ENCODE measurements around the gene SH3RF2. TPM values are rescaled to one million over a fixed set of nuclear protein-coding genes. Genes with fewer than 3 reads are reported as not detected.

SH3RF2 gene
- total and polyA plus RNA-seq, 9 donors = 0.30 to 6.5 (median 0.81) TPM

GRCh38 chr5:145965804-145966203 lies 29.4 kb downstream of the SH3RF2 start:
- no peaks in the 10 kb centered on the region for H3K9me3 ChIP-seq
- DNase-seq = no peak
- H3K36me3 ChIP-seq = no peaks in the 10 kb centered on the region
- WGBS, 3 donors = 23 to 33% (median 23%) methylated on average over 4 of the region's 4 CpGs
- no peaks in the 10 kb centered on the region for H3K4me1 ChIP-seq (ENCODE audit: insufficient read depth)
- no peak overlapping the region for H3K27ac ChIP-seq
- TF ChIP-seq EP300 (IDR thresholded peaks at IDR 0.05) = no peak
- TF ChIP-seq CTCF (IDR thresholded peaks at IDR 0.05) = no peak
- H3K4me3 ChIP-seq = no peak overlapping the region
- intact Hi-C loops (cut with DNase I) = no loop called here
- no peaks in the 10 kb centered on the region for H3K27me3 ChIP-seq

GRCh38 chr5:145967296-145967695 lies 30.9 kb downstream of the SH3RF2 start:
- TF ChIP-seq CTCF (IDR thresholded peaks at IDR 0.05) (no peak), EP300 (IDR thresholded peaks at IDR 0.05) (no peak), POLR2A (IDR thresholded peaks at IDR 0.05) (no peak)
- intact Hi-C loops (cut with DNase I) = no loop called here
- 81 to 88% (median 85%) methylated on average over 2 of the region's 2 CpGs for WGBS, 3 donors
- H3K27me3 ChIP-seq = no peaks in the 10 kb centered on the region
- H3K4me3 ChIP-seq = no peak overlapping the region
- H3K27ac ChIP-seq = no peak overlapping the region
- DNase-seq = no peak
- H3K4me1 ChIP-seq (ENCODE audit: insufficient read depth) = no peaks in the 10 kb centered on the region
- no peaks in the 10 kb centered on the region for H3K9me3 ChIP-seq
- no peaks in the 10 kb centered on the region for H3K36me3 ChIP-seq

- no peak overlapping the region for H3K27ac ChIP-seq
- H3K4me1 ChIP-seq (ENCODE audit: insufficient read depth) = no peaks in the 10 kb centered on the region
- H3K4me3 ChIP-seq = no peak overlapping the region
- intact Hi-C loops (cut with DNase I) = no loop called here
- 18 to 50% (median 20%) methylated on average over 4 of the region's 4 CpGs for WGBS, 3 donors
- no peaks in the 10 kb centered on the region for H3K27me3 ChIP-seq
- no peak for DNase-seq
- H3K36me3 ChIP-seq = no peaks in the 10 kb centered on the region
- no peaks in the 10 kb centered on the region for H3K9me3 ChIP-seq
- TF ChIP-seq EP300 (IDR thresholded peaks at IDR 0.05) = no peak
Measured at GRCh38 chr5:145968970-145969713, 32.8 kb downstream of the SH3RF2 start.

GRCh38 chr5:145969714-145970092 lies 33.3 kb downstream of the SH3RF2 start:
- WGBS, 3 donors = 60 to 74% (median 65%) methylated on average over 2 of the region's 2 CpGs
- intact Hi-C loops (cut with DNase I) = no loop called here

More at GRCh38 chr5:145969714-145970092, 33.3 kb downstream of the SH3RF2 start:
- Histone ChIP-seq H3K27me3 (no peaks in the 10 kb centered on the region), H3K4me1 (ENCODE audit: insufficient read depth) (no peaks in the 10 kb centered on the region), H3K27ac (no peak overlapping the region), H3K9me3 (no peaks in the 10 kb centered on the region), H3K36me3 (no peaks in the 10 kb centered on the region), H3K4me3 (no peak overlapping the region)
- DNase-seq = no peak
- TF ChIP-seq CTCF (IDR thresholded peaks at IDR 0.05) (no peak), EP300 (IDR thresholded peaks at IDR 0.05) (no peak), POLR2A (IDR thresholded peaks at IDR 0.05) (no peak)

All from ovary (tissue), 9 donors.